K562 (cell line): ENCODE results near the gene ELOB. TPM values are rescaled to one million over a fixed set of nuclear protein-coding genes. Genes with fewer than 3 reads are reported as not detected.

Experiments used
- ATAC-seq: fragments of 200-7000 bp; cut with Tn5 transposase; 3 replicates; pipeline ENCODE4 v1.9.1; 2020; ENCODE audit warnings: moderate library complexity
- BruUV-seq: library from RNA; stranded (reverse); fragments of 400-500 nt; replicated peaks from 2 replicates; lab custom pipeline; 2021; lab: Mats Ljungman, UMichigan
- CTCF ChIA-PET: fragments of 300-600 bp; formaldehyde crosslinking; extraction: SDS; loops from one replicate; lab custom pipeline; 2021; ENCODE audit warnings: low intra/inter-chr PET ratio; lab: Yijun Ruan, JAX
- POLR2A ChIA-PET: fragments of 300-600, 350-650 bp; sonication (Branson Sonifier 250); formaldehyde crosslinking; extraction: SDS; loops from one replicate; lab custom pipeline; 2021; ENCODE audit warnings: antibody characterized with exemption, inconsistent platforms; lab: Yijun Ruan, JAX
- DNase-seq, 4 experiments: peaks; one replicate each; pipeline versions ENCODE4 v3.0.0 to v3.0.0-alpha.2; 2011 to 2018; ENCODE audit warnings: low spot score in 3 of 4, mixed read lengths in 3 of 4; ENCODE audit errors: extremely low read depth in 1 of 4
- FAIRE-seq: peaks from 2 replicates; lab custom pipeline; 2011; peaks lifted over from hg19 to GRCh38; lab: Jason Lieb, UNC
- H2AFZ ChIP-seq: 2 replicates; pipeline ENCODE4 v1.6.0; 2011; ENCODE audit warnings: low read depth, low read length, control low read depth, inconsistent platforms
- H3K27ac ChIP-seq: fragments of 200-600 bp; 3 replicates; pipeline ENCODE4 v1.8.0; 2011; ENCODE audit warnings: low read depth, mild to moderate bottlenecking, control low read depth, inconsistent platforms, low read length, moderate library complexity, mixed read lengths; ENCODE audit errors: extremely low read depth
- H3K27me3 ChIP-seq, 2 experiments: fragments of 300-600 bp in 1 of 2; 2 replicates in 1 of 2; 3 replicates in 1 of 2; pipeline versions ENCODE4 v1.6.0 to v1.8.0; 2011; ENCODE audit warnings: inconsistent platforms in 2 of 2, low read length in 2 of 2, mild to moderate bottlenecking in 1 of 2, mixed read lengths in 1 of 2, moderate library complexity in 1 of 2; ENCODE audit not compliant: control insufficient read depth in 2 of 2, insufficient read depth in 2 of 2
- H3K36me3 ChIP-seq: fragments of 300-600 bp; 3 replicates; pipeline ENCODE4 v1.8.0; 2011; ENCODE audit warnings: mild to moderate bottlenecking, low read length, inconsistent platforms; ENCODE audit not compliant: control insufficient read depth, insufficient read depth
- H3K4me1 ChIP-seq, 2 experiments: fragments of 200-600 bp in 1 of 2; replicated peaks in 1 of 2; 2 replicates in 1 of 2; 3 replicates in 1 of 2; pipeline versions ENCODE4 v1.5.1 to v1.8.0; 2011; ENCODE audit warnings: inconsistent platforms in 2 of 2, low read length in 2 of 2, mild to moderate bottlenecking in 1 of 2, mixed read lengths in 1 of 2, moderate library complexity in 1 of 2; ENCODE audit not compliant: control insufficient read depth in 2 of 2, insufficient read depth in 2 of 2
- H3K4me2 ChIP-seq: 2 replicates; pipeline ENCODE4 v1.6.1; 2011; ENCODE audit warnings: low read length, control low read depth, inconsistent platforms, mixed read lengths; ENCODE audit not compliant: insufficient read depth
- H3K4me3 ChIP-seq: fragments of 200-600 bp; sonication (generic), shearing (Covaris generic); 2 replicates; pipeline ENCODE4 v1.5.1; 2016; ENCODE audit warnings: control low read depth, inconsistent platforms
- H3K79me2 ChIP-seq: fragments of 200-600 bp; 3 replicates; pipeline ENCODE4 v1.8.0; 2011; ENCODE audit warnings: low read length, inconsistent platforms; ENCODE audit not compliant: control insufficient read depth, insufficient read depth
- H3K9ac ChIP-seq, 2 experiments: 2 replicates each; pipeline versions ENCODE4 v1.6.0 to v1.6.1; 2011; ENCODE audit warnings: low read depth in 2 of 2, low read length in 2 of 2, control low read depth in 1 of 2, inconsistent platforms in 1 of 2, mild to moderate bottlenecking in 1 of 2, mixed read lengths in 1 of 2; ENCODE audit not compliant: insufficient read depth in 1 of 2
- H3K9me1 ChIP-seq: one replicate; pipeline ENCODE4 v1.6.0; 2011; ENCODE audit warnings: inconsistent platforms, mild to moderate bottlenecking, low read length, moderate library complexity; ENCODE audit not compliant: control insufficient read depth, insufficient read depth
- H3K9me3 ChIP-seq: replicated peaks from 2 replicates; pipeline ENCODE4 v1.5.1; 2011; ENCODE audit warnings: low read depth, low read length, inconsistent platforms; ENCODE audit not compliant: control insufficient read depth, insufficient read depth
- H4K20me1 ChIP-seq: replicated peaks from 2 replicates; pipeline ENCODE4 v1.6.1; 2011; ENCODE audit warnings: low read length, inconsistent platforms, mixed read lengths; ENCODE audit not compliant: control insufficient read depth, insufficient read depth
- COPS2 ChIP-seq: fragments of 450-650 bp; conservative IDR thresholded peaks from 2 replicates; pipeline ENCODE4 v1.6.1; 2016; ENCODE audit warnings: mild to moderate bottlenecking, moderate library complexity
- E2F3 ChIP-seq: fragments of 250-450 bp; sonication (Bioruptor Pico); IDR thresholded peaks from 2 replicates; pipeline ENCODE4 v1.4.0; 2020; ENCODE audit warnings: mild to moderate bottlenecking
- HMG20A ChIP-seq: fragments of 450-650 bp; formaldehyde crosslinking; conservative IDR thresholded peaks from 2 replicates; pipeline ENCODE4 v1.4.0; 2020; ENCODE audit warnings: mild to moderate bottlenecking, mixed read lengths
- NFIC ChIP-seq: fragments of 450-650 bp; IDR thresholded peaks from 2 replicates; pipeline ENCODE4 v1.6.1; 2017; ENCODE audit warnings: mild to moderate bottlenecking, inconsistent platforms
- ZNF146 ChIP-seq: IDR thresholded peaks from one replicate; pipeline ENCODE4 v1.6.1; 2018; ENCODE audit warnings: missing compliant biosample characterization; ENCODE audit not compliant: unreplicated experiment
- WGBS: fragments of 100-300 bp; shearing (Covaris generic); methylation state at CpG from one replicate; pipeline ENCODE4 v1.1.6; 2016; ENCODE audit warnings: low coverage, mixed read lengths; ENCODE audit not compliant: insufficient coverage; ENCODE audit errors: missing lambda C conversion rate; 5-methylcytosine and 5-hydroxymethylcytosine counted together
- in situ Hi-C: fragments of 300-500 bp; cut with MboI; formaldehyde crosslinking; loops from 4 replicates; pipeline ENCODE4 v1.15.0; 2018; ENCODE audit warnings: inconsistent platforms, mixed read lengths
- intact Hi-C: fragments of 100-400 bp; cut with micrococcal nuclease; formaldehyde crosslinking; loops from 2 replicates; pipeline ENCODE4 v1.14.2; 2022
- polyA plus RNA-seq, 8 experiments: library from polyadenylated mRNA; depleted of rRNA in 4 of 8; stranded (reverse) in 5 of 8; unstranded in 3 of 8; fragments of >200 nt; fragmentation: Nextera tagmentation in 2 of 8; fragmentation: Illumina TruSeq in 1 of 8; extraction: Ambion mirVana in 2 of 8; extraction: Trizol in 1 of 8; gene quantifications; 2 replicates each; pipeline versions ENCODE4 v1.2.1 to v1.2.3, GENCODE V29; 2011 to 2014; ENCODE audit warnings: inconsistent platforms in 1 of 8, missing spikeins in 1 of 8
- total RNA-seq, 7 experiments: library from RNA; depleted of rRNA in 6 of 7; stranded (reverse); fragments of >200 nt in 6 of 7; fragmentation: Illumina TruSeq in 2 of 7; extraction: Trizol in 2 of 7; gene quantifications; 2 replicates each; pipeline versions ENCODE4 v1.2.1 to v1.2.3, GENCODE V29; 2011 to 2021; ENCODE audit warnings: low replicate concordance in 1 of 7

ELOB gene
- total and polyA plus RNA-seq, 9 of the 15 experiments (the other 6 are each of a cell fraction or from before 2014, with no cell fraction given), result 63.2 to 791 (median 237) TPM

GRCh38 chr16:2774161-2774891 is 2.8 kb downstream of the ELOB start:
- 0 out of 4 replicates have a peak overlapping the region, but pooled peaks of 1 of the 2 experiments have one; percentile 1 for H3K9ac ChIP-seq
- DNase-seq (no peak), ATAC-seq (no peak), FAIRE-seq (no peak)
- no peak overlapping the region for H3K4me2 ChIP-seq
- no peak overlapping the region for H3K27ac ChIP-seq
- H3K9me1 ChIP-seq, result no peaks in the 10 kb centered on the region
- ChIA-PET CTCF (no interaction called here), POLR2A (interaction anchor here (0.7 to 2.3 kb wide), 4 partner anchors 10 to 171 kb away, joined by 4 to 6 read pairs (median 5); no protein-coding TSS in a partner anchor)
- no peak overlapping the region for H3K4me3 ChIP-seq
- in situ Hi-C loops, result no loop called here
- no peaks in the 10 kb centered on the region for H3K9me3 ChIP-seq
- H3K27me3 ChIP-seq, result no peaks in the 10 kb centered on the region
- BruUV-seq, result no TSS peak
- H4K20me1 ChIP-seq, result peaks cover 15% of the 10 kb centered on the region; the same call in 1 of the 2 replicates
- H3K4me1 ChIP-seq, result peaks cover 17 to 61% of the 10 kb centered on the region in 2 experiments; a peak in 4 of 5 replicates
- intact Hi-C loops, result no loop called here
- no peak overlapping the region for H2AFZ ChIP-seq
- TF ChIP-seq E2F3 (CRISPR knock-in tag) (no peak), NFIC (peak; percentile 36), ZNF146 (CRISPR knock-in tag) (no peak), COPS2 (no peak), HMG20A (CRISPR knock-in tag) (no peak)
- 74% methylated on average over 7 of the region's 7 CpGs for WGBS
- peaks cover 72% of the 10 kb centered on the region for H3K36me3 ChIP-seq
- H3K79me2 ChIP-seq, result peaks cover 42% of the 10 kb centered on the region
